GM21576 (cell line): ENCODE results near the gene NUP153.

Experiments
- ATAC-seq: cut with Tn5 transposase; IDR thresholded peaks from one replicate; pipeline ENCODE4 v1.9.1; 2021; ENCODE audit warnings: mild to moderate bottlenecking, moderate library complexity; ENCODE audit not compliant: unreplicated experiment

The NUP153 gene

GRCh38 chr6:17577059-17577458 lies 129.7 kb downstream of the NUP153 start:
- no peak for ATAC-seq

DNA sequence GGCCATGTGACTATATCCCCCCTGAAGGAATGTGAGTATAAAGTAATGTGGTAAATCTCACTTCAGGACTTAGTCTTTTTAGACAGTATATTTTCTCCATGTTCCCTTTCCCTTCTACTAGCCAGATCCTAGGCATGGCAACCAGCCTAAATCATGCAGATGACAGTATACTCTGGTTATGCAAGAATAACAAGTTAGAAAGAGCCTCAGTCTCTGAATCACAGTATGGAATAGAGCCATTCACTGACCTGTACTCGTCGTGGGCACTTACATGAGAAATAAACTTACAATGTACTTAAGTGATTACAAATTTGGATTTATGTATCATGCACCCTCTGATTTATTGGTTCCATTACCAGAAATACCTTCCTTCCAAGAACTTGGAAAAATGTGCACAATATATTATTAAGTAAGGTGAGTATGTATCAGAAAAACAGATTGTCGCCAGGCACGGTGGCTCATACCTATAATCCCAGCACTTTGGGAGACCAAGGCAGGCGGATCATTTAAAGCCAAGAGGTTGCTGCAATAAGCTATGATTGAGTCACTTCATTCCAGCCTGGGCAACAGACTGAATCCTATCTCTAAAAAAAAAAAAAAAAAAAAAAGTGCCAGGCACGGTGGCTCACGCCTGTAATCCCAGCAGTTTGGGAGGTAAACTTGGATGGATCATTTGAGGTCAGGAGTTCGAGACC lies 131.7 kb downstream of the NUP153 start:
- no peak for ATAC-seq

DNA sequence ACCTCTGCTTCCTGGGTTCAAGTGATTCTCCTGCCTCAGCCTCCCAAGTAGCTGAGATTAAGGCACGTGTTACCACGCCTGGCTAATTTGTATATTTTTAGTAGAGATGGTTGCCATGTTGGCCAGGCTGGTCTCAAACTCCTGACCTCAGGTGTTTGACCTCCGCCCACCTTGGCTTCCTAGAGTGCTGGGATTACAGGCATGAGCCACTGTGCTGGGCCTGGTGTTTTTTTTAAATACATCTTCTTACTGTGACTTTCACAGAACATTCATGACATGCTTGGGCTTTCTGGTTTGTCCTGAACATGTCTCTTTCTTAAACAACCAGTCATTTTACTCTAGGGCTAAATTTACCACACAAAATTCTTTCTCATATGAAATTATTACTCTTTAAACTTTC lies 141.3 kb downstream of the NUP153 start:
- ATAC-seq, result no peak
